ENCODE results near the gene DNAL1.

DNA sequence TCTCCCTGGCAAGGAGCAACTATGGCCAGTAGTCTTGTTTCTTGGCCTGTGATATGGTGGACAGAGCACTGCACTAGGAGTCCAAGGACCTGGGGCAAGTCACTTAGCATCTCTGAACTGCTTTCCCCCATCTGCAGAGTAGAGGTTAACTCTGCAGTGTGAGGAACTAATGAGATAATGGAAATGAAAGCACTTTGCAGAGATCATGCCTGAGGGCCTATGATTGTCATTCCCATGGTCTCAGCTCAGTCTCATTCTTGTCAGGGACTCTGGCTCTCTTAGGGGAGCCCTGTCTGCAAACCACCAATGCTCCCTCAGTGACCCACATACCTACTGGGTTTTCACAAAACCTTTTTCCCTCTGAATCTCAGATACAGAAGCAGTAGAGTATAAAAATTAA lies 75.8 kb downstream of the DNAL1 start:
- TF ChIP-seq GATA3 (IDR thresholded peaks at IDR 0.05; ENCODE audit: low read depth, low read length) (no peak), GATA2 (IDR thresholded peaks at IDR 0.05; ENCODE audit: low read depth, low read length) (no peak)

All from SH-SY5Y (cell line).